H1 (cell line): ENCODE measurements around the gene CRYGB. TPM values are rescaled to one million over a fixed set of nuclear protein-coding genes. Genes with fewer than 3 reads are reported as not detected.

Source experiments
- CTCF ChIA-PET: fragments of 300-600 bp; sonication (Branson Sonifier 250); formaldehyde crosslinking; loops from one replicate; lab custom pipeline; 2021; ENCODE audit not compliant: partially characterized antibody; lab: Charles Lee
- POLR2A ChIA-PET: fragments of 300-600 bp; sonication (Branson Sonifier 250); formaldehyde crosslinking; loops from one replicate; lab custom pipeline; 2021; ENCODE audit warnings: inconsistent platforms; ENCODE audit not compliant: partially characterized antibody; lab: Charles Lee
- DNase-seq, 2 experiments: peaks; one replicate each; pipeline versions ENCODE4 v3.0.0 to v3.0.0-alpha.2; 2010 to 2022; ENCODE audit warnings: low spot score in 2 of 2, low read depth in 1 of 2, mixed read lengths in 1 of 2
- FAIRE-seq: peaks from 2 replicates; lab custom pipeline; 2011; peaks lifted over from hg19 to GRCh38; lab: Jason Lieb, UNC
- H2AFZ ChIP-seq: 2 replicates; pipeline ENCODE4 v1.8.1; 2012; ENCODE audit warnings: low read length, inconsistent platforms
- H2AK5ac ChIP-seq: 2 replicates; pipeline ENCODE4 v1.6.1; 2013; ENCODE audit warnings: low read depth, low read length
- H2BK120ac ChIP-seq: replicated peaks from 2 replicates; pipeline ENCODE3; 2013; ENCODE audit warnings: low read depth, low read length, inconsistent platforms
- H2BK12ac ChIP-seq: 2 replicates; pipeline ENCODE4 v1.6.1; 2013; ENCODE audit warnings: low read depth, low read length
- H2BK15ac ChIP-seq: 2 replicates; pipeline ENCODE4 v1.6.1; 2013; ENCODE audit warnings: low read length
- H2BK20ac ChIP-seq: 2 replicates; pipeline ENCODE4 v1.6.1; 2013; ENCODE audit warnings: low read length
- H2BK5ac ChIP-seq: 2 replicates; pipeline ENCODE4 v1.6.1; 2013; ENCODE audit warnings: low read depth, low read length
- H3K14ac ChIP-seq: 2 replicates; pipeline ENCODE4 v1.6.1; 2013; ENCODE audit warnings: inconsistent platforms; ENCODE audit not compliant: insufficient read length
- H3K18ac ChIP-seq: 2 replicates; pipeline ENCODE4 v1.6.1; 2013; ENCODE audit warnings: low read length; ENCODE audit errors: extremely low read depth
- H3K23ac ChIP-seq: 2 replicates; pipeline ENCODE4 v1.6.1; 2013; ENCODE audit warnings: inconsistent platforms; ENCODE audit not compliant: insufficient read length
- H3K23me2 ChIP-seq: 2 replicates; pipeline ENCODE4 v1.6.1; 2013; ENCODE audit warnings: low read depth, low read length
- H3K27ac ChIP-seq: 2 replicates; pipeline ENCODE4 v1.6.1; 2011; ENCODE audit warnings: low read depth, low read length, inconsistent platforms
- H3K27me3 ChIP-seq, 4 experiments: replicated peaks in 1 of 4; 1 replicate in 1 of 4; 2 replicates in 3 of 4; pipeline versions ENCODE4 v1.6.1 to v1.8.1; 2011 to 2013; ENCODE audit warnings: low read length in 3 of 4, mild to moderate bottlenecking in 3 of 4, inconsistent platforms in 2 of 4, mixed read lengths in 2 of 4, moderate library complexity in 1 of 4; ENCODE audit not compliant: control insufficient read depth in 3 of 4, insufficient read depth in 3 of 4; ENCODE audit errors: extremely low read depth in 1 of 4
- H3K36me3 ChIP-seq, 4 experiments: 2 replicates each; pipeline versions ENCODE4 v1.6.1 to v1.8.1; 2011 to 2013; ENCODE audit warnings: mild to moderate bottlenecking in 4 of 4, low read length in 3 of 4, moderate library complexity in 2 of 4, control low read depth in 1 of 4, inconsistent platforms in 1 of 4; ENCODE audit not compliant: insufficient read depth in 4 of 4, control insufficient read depth in 2 of 4
- H3K4ac ChIP-seq: replicated peaks from 2 replicates; pipeline ENCODE3; 2013; ENCODE audit warnings: low read length, low read depth, mixed read lengths, inconsistent platforms; ENCODE audit not compliant: insufficient read length
- H3K4me1 ChIP-seq, 4 experiments: replicated peaks in 1 of 4; 1 replicate in 1 of 4; 2 replicates in 3 of 4; pipeline versions ENCODE4 v1.6.1 to v1.8.1; 2011 to 2013; ENCODE audit warnings: low read length in 3 of 4, inconsistent platforms in 2 of 4, mixed read lengths in 1 of 4; ENCODE audit not compliant: insufficient read depth in 4 of 4, control insufficient read depth in 3 of 4
- H3K4me2 ChIP-seq, 2 experiments: 2 replicates each; pipeline versions ENCODE4 v1.6.1 to v1.8.1; 2011 to 2013; ENCODE audit warnings: low read depth in 2 of 2, low read length in 2 of 2, control low read depth in 1 of 2, inconsistent platforms in 1 of 2, mild to moderate bottlenecking in 1 of 2; ENCODE audit not compliant: insufficient read depth in 1 of 2
- H3K4me3 ChIP-seq, 4 experiments: fragments of 200-600, 300-600 bp in 1 of 4; sonication (generic), shearing (Covaris generic), sonication (Bioruptor Twin) in 1 of 4; 2 replicates each; pipeline versions ENCODE4 v1.5.1 to v1.8.1; 2011 to 2016; ENCODE audit warnings: low read length in 4 of 4, low read depth in 3 of 4, control low read depth in 2 of 4, inconsistent platforms in 2 of 4, mild to moderate bottlenecking in 2 of 4, mixed read lengths in 1 of 4, moderate library complexity in 1 of 4; ENCODE audit not compliant: insufficient read depth in 2 of 4; ENCODE audit errors: extremely low read depth in 1 of 4
- H3K56ac ChIP-seq: replicated peaks from 2 replicates; pipeline ENCODE3; 2013; ENCODE audit warnings: low read depth, mild to moderate bottlenecking, mixed read lengths, low read length, inconsistent platforms; ENCODE audit not compliant: insufficient read length
- H3K79me1 ChIP-seq: 2 replicates; pipeline ENCODE4 v1.6.1; 2013; ENCODE audit warnings: low read depth, low read length, control low read depth
- H3K79me2 ChIP-seq, 2 experiments: 2 replicates each; pipeline versions ENCODE4 v1.6.1 to v1.8.1; 2012 to 2013; ENCODE audit warnings: low read length in 2 of 2, mild to moderate bottlenecking in 2 of 2, inconsistent platforms in 1 of 2; ENCODE audit not compliant: insufficient read depth in 2 of 2, control insufficient read depth in 1 of 2
- H3K9ac ChIP-seq, 4 experiments: replicated peaks in 1 of 4; 1 replicate in 1 of 4; 2 replicates in 3 of 4; pipeline versions ENCODE4 v1.6.1 to v1.8.1; 2011 to 2013; ENCODE audit warnings: low read depth in 3 of 4, low read length in 3 of 4, control low read depth in 2 of 4, mild to moderate bottlenecking in 2 of 4, moderate library complexity in 2 of 4, inconsistent platforms in 1 of 4; ENCODE audit errors: extremely low read depth in 1 of 4
- H3K9me3 ChIP-seq, 2 experiments: 2 replicates each; pipeline versions ENCODE4 v1.6.1 to v1.8.1; 2012 to 2013; ENCODE audit warnings: mild to moderate bottlenecking in 2 of 2, moderate library complexity in 2 of 2, control low read depth in 1 of 2, inconsistent platforms in 1 of 2, low read depth in 1 of 2, low read length in 1 of 2, mixed read lengths in 1 of 2; ENCODE audit not compliant: insufficient read depth in 2 of 2
- H4K20me1 ChIP-seq, 2 experiments: replicated peaks in 1 of 2; 2 replicates each; pipeline versions ENCODE3 to v1.8.1; 2011 to 2013; ENCODE audit warnings: inconsistent platforms in 2 of 2, low read length in 2 of 2, mild to moderate bottlenecking in 1 of 2; ENCODE audit not compliant: insufficient read depth in 2 of 2, control insufficient read depth in 1 of 2
- H4K5ac ChIP-seq: 2 replicates; pipeline ENCODE4 v1.6.1; 2013; ENCODE audit warnings: low read length, low read depth, mixed read lengths, inconsistent platforms; ENCODE audit not compliant: insufficient read length
- H4K8ac ChIP-seq: 2 replicates; pipeline ENCODE4 v1.8.0; 2013; ENCODE audit warnings: mild to moderate bottlenecking, moderate library complexity, low read length, inconsistent platforms; ENCODE audit not compliant: insufficient read depth; ENCODE audit errors: extremely low read depth
- H4K91ac ChIP-seq: replicated peaks from 2 replicates; pipeline ENCODE3; 2013; ENCODE audit warnings: low read length, mixed read lengths, inconsistent platforms; ENCODE audit not compliant: insufficient read length
- ATF3 ChIP-seq: IDR thresholded peaks from 2 replicates; pipeline ENCODE4 v1.6.1; 2011; ENCODE audit warnings: low read depth, mild to moderate bottlenecking, low read length; ENCODE audit not compliant: insufficient read depth
- CTBP2 ChIP-seq: IDR thresholded peaks from 2 replicates; pipeline ENCODE4 v1.7.0; 2011; ENCODE audit warnings: borderline replicate concordance, mild to moderate bottlenecking, moderate library complexity, mixed read lengths, low read length; ENCODE audit not compliant: insufficient read depth, insufficient read length
- E2F6 ChIP-seq: IDR thresholded peaks from 2 replicates; pipeline ENCODE4 v1.6.1; 2012; ENCODE audit warnings: inconsistent platforms
- EZH2 ChIP-seq: fragments of 200-600 bp; sonication (generic); IDR thresholded peaks from 2 replicates; pipeline ENCODE4 v1.7.1; 2012; ENCODE audit warnings: low read depth, mild to moderate bottlenecking, moderate library complexity, low read length, inconsistent platforms; ENCODE audit not compliant: severe bottlenecking
- GTF2F1 ChIP-seq: IDR thresholded peaks from 2 replicates; pipeline ENCODE4 v1.6.1; 2012; ENCODE audit warnings: low read depth, low read length, improper control_type of control experiment, borderline replicate concordance
- JUN ChIP-seq: IDR thresholded peaks from 2 replicates; pipeline ENCODE4 v1.6.1; 2011; ENCODE audit warnings: low read depth, mild to moderate bottlenecking, improper control_type of control experiment, low read length
- PHF8 ChIP-seq: fragments of 200-600 bp; sonication (generic); conservative IDR thresholded peaks from 2 replicates; pipeline ENCODE4 v1.7.1; 2012; ENCODE audit warnings: low read depth, mild to moderate bottlenecking, inconsistent platforms, low read length, moderate library complexity
- RXRA ChIP-seq: IDR thresholded peaks from 2 replicates; pipeline ENCODE4 v1.6.1; 2011; ENCODE audit warnings: low read depth, mild to moderate bottlenecking, low read length, moderate library complexity; ENCODE audit not compliant: insufficient read depth
- SP4 ChIP-seq: IDR thresholded peaks from 2 replicates; pipeline ENCODE4 v1.6.1; 2012; ENCODE audit warnings: low read length, inconsistent platforms
- TBP ChIP-seq: IDR thresholded peaks from 2 replicates; pipeline ENCODE4 v1.6.1; 2011; ENCODE audit warnings: low read depth, low read length, improper control_type of control experiment
- TEAD4 ChIP-seq: IDR thresholded peaks from 2 replicates; pipeline ENCODE4 v1.6.1; 2012; ENCODE audit warnings: low read depth, low read length, inconsistent platforms, mixed read lengths
- WGBS, 2 experiments: shearing (Covaris generic) in 1 of 2; methylation state at CpG; one replicate each; pipeline versions ENCODE4 v1.1.6 to v1.1.7; 2013 to 2015; ENCODE audit warnings: low lambda C conversion rate in 2 of 2, mixed read lengths in 2 of 2, inconsistent platforms in 1 of 2, low coverage in 1 of 2, missing lambda C conversion rate in 1 of 2; ENCODE audit not compliant: insufficient replicate concordance in 2 of 2, insufficient coverage in 1 of 2, insufficient read length in 1 of 2; ENCODE audit errors: extremely low coverage in 1 of 2, missing lambda C conversion rate in 1 of 2; 5-methylcytosine and 5-hydroxymethylcytosine counted together
- polyA plus RNA-seq, 7 experiments: library from polyadenylated mRNA; depleted of rRNA in 3 of 7; stranded (reverse) in 5 of 7; unstranded in 2 of 7; fragments of >200 nt in 5 of 7; fragments of 200-250 nt in 2 of 7; gene quantifications; 1 replicate in 5 of 7; 2 replicates in 1 of 7; 4 replicates in 1 of 7; pipeline versions ENCODE4 v1.2.1 to v1.2.3, GENCODE V29; 2011 to 2013; ENCODE audit warnings: missing spikeins in 2 of 7, mixed read lengths in 2 of 7
- total RNA-seq: library from RNA; stranded (reverse); fragmentation: NEBNext Ultra II Directional; extraction: Animal tissue kit (Norgen Biotek cat#: 25700); gene quantifications from 2 replicates; pipeline ENCODE4 v1.2.1, GENCODE V29; 2021

The CRYGB gene
- total and polyA plus RNA-seq, 2 of the 8 experiments (the other 6 are each of a cell fraction or from before 2014, with no cell fraction given): 0.38 TPM; not detected in 1

GRCh38 chr2:208195531-208195930 lies 49.6 kb upstream of the CRYGB start:
- Histone ChIP-seq H3K4me3 (no peak overlapping the region), H3K56ac (no peak overlapping the region), H3K27ac (no peak overlapping the region), H3K79me2 (no peaks in the 10 kb centered on the region), H2BK20ac (peak overlapping the region; percentile 43; the same call in 1 of the 2 replicates), H3K27me3 (no peaks in the 10 kb centered on the region), H2AFZ (no peak overlapping the region), H4K5ac (no peak overlapping the region), H4K91ac (no peak overlapping the region), H2AK5ac (no peak overlapping the region), H3K4me2 (no peak overlapping the region), H3K4ac (no peak overlapping the region), H4K20me1 (no peaks in the 10 kb centered on the region), H3K18ac (no peak overlapping the region), H3K9ac (no peak overlapping the region), H2BK12ac (no peak overlapping the region), H3K23ac (no peak overlapping the region), H4K8ac (no peak overlapping the region), H3K36me3 (no peaks in the 10 kb centered on the region), H3K23me2 (no peaks in the 10 kb centered on the region; the same call in 1 of the 2 replicates), H3K79me1 (no peaks in the 10 kb centered on the region), H2BK5ac (no peak overlapping the region), H3K4me1 (no peaks in the 10 kb centered on the region), H2BK15ac (no peak overlapping the region), H3K9me3 (no peaks in the 10 kb centered on the region), H3K14ac (no peak overlapping the region), H2BK120ac (no peak overlapping the region)
- ChIA-PET POLR2A (no interaction called here), CTCF (interaction anchor here (0.7 kb wide), 1 partner anchor 132 kb away, joined by 3 read pairs; no protein-coding TSS in a partner anchor)
- no peak for FAIRE-seq
- WGBS, 2 experiments: 82% methylated on average over 3 of the region's 3 CpGs; no CpG with 5 or more reads in 1 of the 2 experiments
- no peak for DNase-seq
- TF ChIP-seq EZH2 (no peak), SP4 (no peak), JUN (no peak), RXRA (no peak), E2F6 (no peak), CTBP2 (no peak), PHF8 (no peak), TEAD4 (no peak), ATF3 (no peak), TBP (no peak), GTF2F1 (no peak)
